LNCAP (cell line): ENCODE data around the gene SEPSECS.

Experiments
- CTCF ChIP-seq: fragments of 450-650 bp; IDR thresholded peaks from 2 replicates; pipeline ENCODE4 v1.5.1; 2017; ENCODE audit warnings: mild to moderate bottlenecking

The SEPSECS gene

GRCh38 chr4:25154594-25155265 is 5.5 kb downstream of the SEPSECS start:
- TF ChIP-seq CTCF, result no peak

- TF ChIP-seq CTCF, result no peak
Measured at GRCh38 chr4:25146076-25146475, 14.2 kb downstream of the SEPSECS start.

GRCh38 chr4:25144870-25145481 is 15.3 kb downstream of the SEPSECS start:
- peak; percentile 67 for TF ChIP-seq CTCF

GRCh38 chr4:25142468-25142867 is 17.8 kb downstream of the SEPSECS start:
- no peak for TF ChIP-seq CTCF

- no peak for TF ChIP-seq CTCF
Measured at GRCh38 chr4:25141592-25141991, 18.7 kb downstream of the SEPSECS start.

GRCh38 chr4:25133132-25133531 is 27.1 kb downstream of the SEPSECS start:
- TF ChIP-seq CTCF, result no peak

GRCh38 chr4:25131926-25132325 is 28.3 kb downstream of the SEPSECS start:
- TF ChIP-seq CTCF, result no peak
